HT-29 (cell line): ENCODE measurements around the gene MPZ. TPM values are rescaled to one million over a fixed set of nuclear protein-coding genes. Genes with fewer than 3 reads are reported as not detected.
A peak's percentile ranks its signal among the peaks of the same experiment; 100 is the strongest.
"Not testable (repeated sequence)": the region's sequence is repeated elsewhere in the genome, so short reads cannot be mapped to it uniquely, and the experiment has no call there.

Experiments
- DNase-seq: peaks from one replicate; pipeline ENCODE4 v3.0.0-alpha.2; 2015; ENCODE audit warnings: low spot score
- total RNA-seq: library from RNA; depleted of rRNA; stranded (reverse); fragments of >200 nt; shearing (Covaris generic); gene quantifications from 2 replicates; pipeline ENCODE4 v1.2.3, GENCODE V29; 2014; rRNA removed

The MPZ gene
- total RNA-seq: 0.16 and 0.41 TPM in 2 replicates

DNA sequence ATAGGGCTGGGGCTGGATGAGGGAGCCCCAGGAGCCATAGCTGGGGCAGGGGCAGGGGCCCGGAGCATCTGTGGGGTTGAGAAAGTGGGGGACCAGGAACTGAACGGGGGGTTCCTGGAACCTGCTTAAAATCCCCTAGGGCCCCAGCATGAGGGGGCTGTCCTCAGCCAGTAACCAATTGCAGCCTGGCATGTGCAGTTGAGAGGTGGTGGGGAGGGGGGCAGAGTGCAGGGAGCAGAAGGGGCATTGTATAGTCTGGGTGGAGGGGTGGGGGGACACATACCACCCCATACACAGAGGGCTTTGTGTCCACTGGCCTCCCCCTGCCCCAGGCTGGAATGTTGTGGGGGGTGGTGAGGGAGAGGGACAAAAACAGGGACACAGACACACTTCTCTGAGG is at the start of gene MPZ:
Gene MPZ, minus strand, starts transcription at position 101 of the 400 bp plus-strand sequence. Its CDS starts 63 bp downstream, at position 38.
- DNase-seq: no peak

DNA sequence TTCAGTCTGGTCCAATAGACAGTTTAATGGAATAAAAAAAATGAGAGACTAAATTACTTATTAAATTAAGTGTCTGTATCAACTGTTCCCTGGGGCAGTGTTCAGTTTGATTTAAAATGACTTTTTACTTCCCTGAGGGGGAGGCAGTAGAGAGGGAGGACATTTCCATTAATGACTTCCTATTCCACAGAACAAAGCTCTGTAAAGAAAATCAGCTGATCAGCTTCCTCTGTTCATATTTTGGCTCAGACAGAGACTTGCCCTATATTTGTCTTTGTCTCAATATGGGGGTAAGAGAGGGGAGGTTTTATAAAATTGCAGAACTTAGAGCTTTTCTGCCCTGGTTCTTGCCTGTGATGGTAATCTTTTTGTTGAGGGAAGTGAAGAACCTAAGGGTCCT is 49.5 kb upstream of the MPZ start:
- no peak for DNase-seq

DNA sequence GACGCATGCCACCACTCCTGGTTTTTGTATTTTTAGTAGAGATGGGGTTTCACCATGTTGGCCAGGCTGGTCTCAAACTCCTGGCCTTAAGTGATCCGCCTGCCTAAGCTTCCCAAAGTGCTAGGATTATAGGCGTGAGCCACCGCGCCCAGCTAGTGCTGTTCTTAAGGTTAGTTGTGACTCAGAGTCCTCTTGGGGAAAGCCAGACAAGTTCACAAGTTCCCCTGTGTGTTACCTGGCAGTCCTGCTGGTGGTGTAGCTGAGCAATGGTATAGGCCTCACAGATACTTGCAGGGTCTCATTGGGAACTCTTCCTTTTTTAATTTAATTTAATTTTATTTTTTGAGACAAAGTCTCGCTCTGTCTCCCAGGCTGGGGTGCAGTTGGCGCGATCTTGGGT is 47.3 kb upstream of the MPZ start:
- DNase-seq: no peak

DNA sequence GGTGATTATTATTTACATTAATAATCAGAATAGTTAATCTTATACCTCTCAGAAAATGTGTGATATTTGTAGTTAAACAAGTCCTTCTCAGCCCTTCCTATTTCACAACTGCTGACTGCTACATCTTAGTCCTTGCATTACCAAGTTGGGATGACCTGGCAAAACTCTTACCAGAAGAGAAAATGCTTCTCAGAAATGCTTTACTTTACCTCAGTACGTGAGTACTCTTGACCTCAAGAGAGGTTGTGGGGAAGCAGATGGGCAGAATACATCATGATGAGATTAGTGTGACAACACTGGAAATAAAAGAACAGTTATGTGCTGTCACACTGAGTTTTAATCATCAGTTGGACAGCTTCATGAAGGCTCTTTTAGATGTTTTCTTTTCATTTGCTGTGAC is 41.7 kb upstream of the MPZ start:
- no peak for DNase-seq

DNA sequence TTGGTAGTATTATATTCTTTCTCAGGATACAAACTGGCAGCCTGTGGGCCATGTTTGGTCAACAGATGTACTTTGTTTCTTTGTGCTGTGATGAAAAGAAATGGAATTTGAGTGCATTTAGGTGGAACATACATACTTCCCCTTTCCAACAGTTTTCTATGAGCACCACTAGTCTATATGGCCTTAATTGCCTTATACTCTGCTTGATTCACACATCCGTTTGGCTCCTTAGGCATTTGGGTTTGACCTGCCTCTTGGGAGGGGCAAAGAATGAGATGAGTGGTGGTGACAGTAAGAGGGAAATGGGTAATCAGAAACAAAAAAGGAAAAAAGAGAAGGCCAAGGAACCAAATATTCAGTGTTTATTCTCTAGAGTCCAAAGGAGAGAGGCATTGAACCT is 40.9 kb upstream of the MPZ start:
- DNase-seq: no peak

DNA sequence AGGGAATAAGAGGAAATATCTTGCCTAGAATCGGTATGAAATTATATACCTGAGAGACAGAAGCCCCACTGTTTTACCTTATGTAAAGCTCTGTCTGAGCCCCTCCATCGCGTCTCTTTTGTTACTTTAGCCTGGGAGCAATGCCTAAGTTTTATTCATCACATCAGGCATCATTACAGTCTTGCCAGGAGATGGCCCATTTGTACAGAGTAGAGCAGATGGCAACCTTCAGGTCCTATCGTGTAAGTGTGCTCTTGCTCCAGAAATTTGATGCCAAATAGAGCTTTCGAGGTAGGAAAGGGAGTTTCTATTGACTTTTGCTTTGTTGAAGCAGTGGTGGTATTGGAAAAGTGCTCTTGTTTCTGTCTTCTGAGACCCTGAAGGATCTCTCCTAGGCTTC is 33.1 kb upstream of the MPZ start:
- DNase-seq: no peak

DNA sequence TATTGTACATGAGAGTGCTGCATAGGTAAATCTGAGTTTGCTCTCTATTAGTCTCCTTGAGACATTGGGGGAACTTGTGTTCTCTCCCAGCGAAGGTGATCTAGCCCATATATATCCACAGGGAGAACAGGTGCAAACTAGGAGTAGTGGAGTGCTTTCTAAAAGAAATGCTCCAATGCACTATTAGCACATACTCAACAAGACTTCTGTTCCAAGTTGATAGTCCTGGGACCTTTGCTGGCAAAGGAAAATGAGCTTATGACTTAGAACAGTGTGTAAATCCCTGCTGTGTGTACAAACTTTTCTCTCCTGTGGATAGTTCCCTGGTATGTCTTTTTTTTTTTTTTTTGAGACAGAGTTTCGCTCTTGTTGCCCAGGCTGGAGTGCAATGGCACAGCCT is 32.4 kb upstream of the MPZ start:
- DNase-seq: no peak

DNA sequence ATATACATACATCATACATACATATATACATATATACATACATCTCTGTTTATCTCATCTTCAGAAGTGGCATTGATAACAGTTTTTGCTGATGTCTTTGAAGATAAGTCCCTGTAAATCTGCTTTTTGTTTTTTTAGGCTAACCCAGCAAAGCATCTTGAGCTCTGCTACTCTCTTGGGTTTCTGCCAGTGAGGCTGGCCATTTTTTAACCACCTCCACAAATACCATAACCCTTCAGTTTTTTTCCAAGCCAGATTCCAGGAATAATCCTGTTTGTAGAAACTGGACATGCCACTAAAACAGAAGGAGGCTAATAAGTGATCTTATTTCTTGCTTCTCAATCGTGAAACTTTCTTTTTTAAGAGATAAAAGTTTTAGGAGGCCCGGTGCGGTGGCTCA is 26.0 kb upstream of the MPZ start:
- DNase-seq: no peak

DNA sequence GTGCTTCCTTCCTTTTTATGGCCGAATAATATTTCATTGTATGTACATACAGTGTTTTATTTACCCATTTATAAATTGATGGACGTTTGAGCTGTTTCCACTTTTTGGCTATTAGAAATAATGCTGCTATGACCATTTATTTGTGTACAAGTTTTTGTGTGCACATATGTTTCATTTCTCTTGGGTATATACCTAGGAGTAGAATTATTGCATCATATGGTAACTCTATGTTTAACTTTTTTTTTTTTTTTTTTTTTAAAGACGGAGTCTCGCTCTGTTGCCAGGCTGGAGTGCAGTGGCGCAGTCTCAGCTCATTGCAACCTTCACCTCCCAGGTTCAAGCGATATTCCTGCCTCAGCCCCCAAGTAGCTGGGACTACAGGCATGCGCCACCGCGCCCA is 23.4 kb upstream of the MPZ start:
- DNase-seq: no peak

DNA sequence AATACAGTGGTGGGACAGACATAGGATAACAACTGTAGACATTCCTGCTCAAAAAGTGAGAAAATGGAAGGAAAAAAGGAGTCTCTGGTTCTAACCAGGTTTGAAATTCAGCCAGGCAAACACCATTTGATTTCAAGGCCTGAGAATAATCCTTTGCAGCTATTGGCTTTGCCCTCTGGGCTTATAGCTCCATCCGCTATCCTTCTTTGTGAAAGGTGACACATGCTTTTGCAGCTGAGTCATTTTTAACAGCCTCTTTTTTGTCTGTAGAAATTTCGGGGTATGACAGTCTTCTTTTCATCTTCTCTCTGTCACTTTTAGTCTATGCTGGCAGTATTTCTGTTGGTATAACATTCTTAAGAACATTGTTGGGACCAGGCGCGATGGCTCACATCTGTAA is 20.6 kb upstream of the MPZ start:
- no peak for DNase-seq

DNA sequence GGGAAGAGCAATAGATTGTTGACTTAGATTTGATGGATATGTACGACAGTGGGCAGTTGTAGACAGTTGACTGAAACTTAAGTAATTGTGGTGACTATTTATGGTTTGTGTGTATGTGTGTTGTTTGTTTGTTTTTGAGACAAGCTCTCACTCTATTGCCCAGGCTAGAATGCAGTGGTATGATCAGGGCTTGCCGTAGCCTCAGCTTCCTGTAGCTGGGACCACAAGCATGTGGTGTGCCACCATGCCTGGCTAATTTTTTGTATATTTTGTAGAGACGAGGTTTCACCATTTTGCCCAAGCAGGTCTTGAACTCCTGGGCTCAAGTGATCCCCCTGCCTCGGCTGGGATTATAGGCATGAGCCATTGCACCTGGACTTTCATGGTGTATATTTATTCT is 14.3 kb upstream of the MPZ start:
- DNase-seq: no peak

DNA sequence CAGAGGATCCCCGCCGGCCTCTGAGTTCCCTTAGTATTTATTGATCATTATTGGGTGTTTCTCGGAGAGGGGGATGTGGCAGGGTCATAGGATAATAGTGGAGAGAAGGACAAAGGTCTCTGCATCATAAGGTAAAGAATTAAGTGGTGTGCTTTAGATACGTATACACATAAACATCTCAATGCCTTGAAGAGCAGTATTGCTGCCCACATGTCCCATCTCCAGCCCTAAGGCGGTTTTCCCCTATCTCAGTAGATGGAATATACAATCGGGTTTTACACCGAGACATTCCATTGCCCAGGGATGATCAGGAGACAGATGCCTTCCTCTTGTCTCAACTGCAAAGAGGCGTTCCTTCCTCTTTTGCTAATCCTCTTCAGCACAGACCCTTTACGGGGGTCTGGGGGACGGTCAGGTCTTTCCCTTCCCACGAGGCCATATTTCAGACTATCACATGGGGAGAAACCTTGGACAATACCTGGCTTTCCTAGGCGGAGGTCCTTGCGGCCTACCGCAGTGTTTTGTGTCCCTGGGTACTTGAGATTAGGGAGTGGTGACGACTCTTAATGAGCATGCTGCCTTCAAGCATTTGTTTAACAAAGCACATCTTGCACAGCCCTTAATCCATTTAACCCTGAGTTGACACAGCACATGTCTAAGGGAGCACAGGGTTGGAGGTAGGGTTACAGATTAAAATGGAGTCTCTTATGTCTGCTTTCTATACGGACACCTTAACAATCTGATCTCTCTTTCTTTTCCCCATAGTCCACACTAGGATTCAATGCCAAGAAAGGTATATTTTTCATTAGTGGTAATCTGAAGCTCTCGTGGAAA is 6.3 kb upstream of the MPZ start:
- DNase-seq: not testable (repeated sequence)

DNA sequence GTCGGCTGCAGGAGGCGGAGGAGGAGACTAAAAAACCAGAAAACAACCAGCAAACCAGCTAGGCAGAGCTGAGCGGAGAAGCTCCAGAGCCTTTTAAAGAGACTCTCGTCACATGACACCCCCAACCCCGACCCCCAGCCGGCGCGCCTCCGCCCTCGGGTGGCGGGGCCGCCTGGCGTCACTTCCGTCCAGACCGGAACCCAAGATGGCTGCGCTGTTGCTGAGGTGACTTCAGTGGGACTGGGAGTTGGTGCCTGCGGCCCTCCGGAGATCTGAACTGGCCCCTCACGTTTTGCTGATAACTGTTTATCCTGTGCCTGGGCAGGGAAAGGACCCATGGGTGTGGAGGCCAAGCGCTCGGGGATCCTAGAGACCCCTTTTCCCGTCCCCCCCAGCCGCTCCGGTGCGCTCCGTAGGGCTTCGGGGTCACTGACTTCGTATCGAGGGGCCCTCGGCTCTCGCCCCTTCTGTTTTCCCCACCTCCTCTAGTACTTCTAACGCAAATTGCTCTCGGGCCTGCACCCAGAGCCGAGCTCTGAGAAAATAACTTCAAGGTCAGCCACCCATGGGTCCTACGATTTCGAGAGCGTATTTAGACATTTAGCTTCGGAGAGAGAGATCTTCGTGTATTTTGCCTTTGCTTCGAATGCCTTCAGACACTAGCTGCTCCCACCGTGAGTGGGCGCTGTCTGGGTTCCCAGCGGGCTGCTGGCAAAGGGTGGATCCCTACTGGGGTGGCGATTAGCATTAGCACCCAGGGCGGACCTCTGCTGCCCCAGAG is 4.6 kb upstream of the MPZ start, which contains the start of gene SDHC:
Gene SDHC, plus strand, starts transcription at position 181 of the 781 bp plus-strand sequence. Its CDS starts 25 bp downstream, at position 206.
- peak; percentile 86 for DNase-seq

DNA sequence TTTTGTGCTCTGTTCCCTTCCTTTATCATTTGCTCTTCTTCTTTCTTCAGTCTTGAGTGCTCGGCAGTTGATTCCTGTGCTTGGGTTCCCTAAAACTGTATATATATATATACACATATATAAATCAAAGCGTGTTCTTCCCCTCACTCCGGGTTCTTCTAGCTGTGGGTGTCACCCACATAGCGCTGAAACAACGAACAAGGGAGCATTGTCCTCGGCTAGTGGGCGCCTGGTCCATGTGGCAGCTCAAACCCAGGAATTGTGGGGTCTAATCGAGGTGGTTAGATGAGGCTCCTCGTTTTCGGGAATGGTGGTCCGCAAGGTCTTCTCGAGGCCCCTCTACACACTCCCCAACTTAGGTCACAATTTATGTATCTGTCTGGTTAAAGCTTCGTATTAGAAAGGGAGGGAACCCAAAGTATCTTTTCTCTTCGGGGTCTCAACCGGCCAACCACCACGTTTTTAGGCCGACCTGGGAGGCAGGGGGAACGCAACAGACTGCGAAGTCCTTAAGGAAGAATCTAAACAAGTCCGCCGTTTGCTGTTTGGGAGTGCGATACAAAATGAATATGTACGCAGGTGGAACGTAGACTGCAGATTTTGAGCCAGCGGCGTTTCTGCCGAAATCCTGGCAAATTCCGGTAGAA is 3.9 kb upstream of the MPZ start:
- DNase-seq: peak; percentile 34

DNA sequence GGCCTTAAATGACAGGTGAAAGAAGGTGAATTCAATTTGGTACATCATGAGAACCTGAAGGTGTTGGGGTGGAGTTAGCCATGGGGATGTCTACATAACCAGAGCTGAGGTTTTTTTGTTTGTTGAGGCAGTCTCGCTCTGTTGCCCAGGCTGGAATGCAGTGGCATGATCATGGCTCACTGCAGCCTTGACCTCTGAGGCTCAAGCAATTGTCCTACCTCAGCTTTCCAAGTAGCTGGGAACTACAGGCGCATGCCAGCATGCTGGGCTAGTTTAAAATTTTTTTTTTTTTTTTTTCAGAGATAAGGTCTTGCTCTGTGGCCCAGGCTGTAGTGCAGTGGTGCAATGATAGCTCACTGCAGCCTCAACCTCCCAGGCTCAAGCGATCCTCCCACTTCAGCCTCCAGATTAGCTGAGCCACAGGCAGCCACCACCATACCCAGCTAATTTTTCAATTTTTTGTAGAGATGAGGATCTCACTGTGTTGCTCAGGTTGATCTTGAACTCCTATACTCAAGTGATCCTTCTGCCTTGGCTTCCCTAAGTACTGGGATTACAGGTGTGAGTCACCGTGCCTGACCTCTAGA is 1.9 kb upstream of the MPZ start:
- no peak for DNase-seq

DNA sequence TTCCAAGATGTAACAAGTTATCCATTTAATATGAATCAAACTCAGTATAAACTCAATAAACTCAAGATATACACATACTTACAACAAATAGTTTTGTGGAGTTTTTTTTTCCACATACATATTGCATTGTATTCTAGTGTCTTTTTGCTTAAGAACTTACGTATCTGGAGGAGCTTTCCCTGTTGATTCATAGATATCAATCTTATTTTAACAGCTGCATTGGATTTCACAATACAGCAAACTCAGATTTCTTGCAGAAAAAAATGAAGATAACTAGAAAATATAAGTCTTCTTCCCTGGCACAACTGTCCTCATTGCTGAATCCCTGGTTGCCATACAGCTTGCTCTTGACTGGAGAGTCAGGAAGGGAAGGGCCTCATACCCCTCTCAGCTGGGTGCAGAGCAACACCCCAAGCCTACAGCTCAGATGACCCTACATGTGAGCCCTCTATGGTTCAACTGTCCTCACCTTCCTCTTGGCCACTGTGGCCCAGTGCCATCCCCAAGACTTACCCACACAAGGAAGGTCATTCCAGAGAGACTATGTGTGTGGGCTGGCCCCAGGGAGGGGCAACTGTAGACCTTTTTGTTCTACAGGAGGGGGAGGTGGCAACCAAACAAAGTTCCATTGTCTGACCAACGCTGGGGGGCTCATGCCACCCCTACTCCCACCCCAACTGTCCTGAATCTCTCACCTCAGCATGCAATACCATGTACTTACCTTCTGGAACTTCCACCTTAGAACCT is 1.7 kb downstream of the MPZ start:
- no peak for DNase-seq

DNA sequence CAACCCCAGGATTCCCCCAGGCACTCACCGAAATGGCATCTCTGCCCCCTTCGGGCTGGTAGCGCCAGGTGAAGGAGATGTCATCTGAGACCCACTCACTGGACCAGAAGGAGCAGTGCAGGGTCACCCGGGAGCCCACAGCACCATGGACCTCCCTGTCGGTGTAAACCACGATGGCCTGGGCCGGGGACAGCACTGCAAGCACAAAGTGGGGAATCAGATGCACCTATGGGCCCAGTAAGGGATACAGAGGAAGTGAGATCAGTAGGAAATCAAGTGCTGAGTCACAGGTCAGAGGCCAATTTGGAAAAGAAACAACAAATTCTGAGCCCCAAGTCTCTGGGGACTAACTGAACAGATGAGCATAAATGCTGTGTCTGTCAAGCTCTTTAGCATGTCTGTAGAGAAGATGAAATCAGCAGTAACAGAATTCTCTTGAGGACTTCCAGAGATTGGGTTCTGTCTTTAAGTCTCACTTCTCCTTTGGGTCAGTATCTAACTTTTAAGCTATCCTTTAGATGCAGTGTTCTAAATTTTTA is 2.5 kb downstream of the MPZ start:
- DNase-seq: no peak

DNA sequence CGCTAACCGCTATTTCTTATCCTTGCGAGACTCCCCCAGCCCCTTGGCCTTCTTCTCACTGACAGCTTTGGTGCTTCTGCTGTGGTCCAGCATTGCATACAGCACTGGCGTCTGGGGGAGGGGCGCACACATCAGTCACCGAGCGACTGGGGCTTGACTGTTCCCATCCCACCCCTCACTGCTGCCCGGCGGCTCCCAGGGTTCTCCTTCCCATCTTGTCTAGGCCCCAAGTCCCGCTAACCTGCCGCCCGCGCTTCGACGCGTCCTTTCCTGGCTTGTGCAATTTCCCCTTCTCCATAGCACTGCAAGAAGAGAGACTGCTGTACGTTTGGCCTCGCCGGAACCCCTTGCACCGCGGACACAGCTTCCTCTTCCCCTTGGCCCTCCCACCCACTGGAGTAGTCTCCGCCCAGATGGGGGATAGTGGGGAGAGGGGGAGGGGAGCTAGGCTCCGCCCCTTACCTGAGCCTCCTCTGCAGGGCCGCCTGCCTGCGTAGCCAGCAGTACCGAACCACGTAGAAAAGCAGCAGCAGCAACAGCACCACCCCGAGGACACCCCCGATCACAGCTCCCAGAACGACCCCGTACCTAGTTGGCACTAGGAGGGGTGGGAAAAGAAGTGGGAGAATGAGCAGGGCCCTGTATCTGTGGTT is 3.8 kb downstream of the MPZ start:
- peak; percentile 22 for DNase-seq

DNA sequence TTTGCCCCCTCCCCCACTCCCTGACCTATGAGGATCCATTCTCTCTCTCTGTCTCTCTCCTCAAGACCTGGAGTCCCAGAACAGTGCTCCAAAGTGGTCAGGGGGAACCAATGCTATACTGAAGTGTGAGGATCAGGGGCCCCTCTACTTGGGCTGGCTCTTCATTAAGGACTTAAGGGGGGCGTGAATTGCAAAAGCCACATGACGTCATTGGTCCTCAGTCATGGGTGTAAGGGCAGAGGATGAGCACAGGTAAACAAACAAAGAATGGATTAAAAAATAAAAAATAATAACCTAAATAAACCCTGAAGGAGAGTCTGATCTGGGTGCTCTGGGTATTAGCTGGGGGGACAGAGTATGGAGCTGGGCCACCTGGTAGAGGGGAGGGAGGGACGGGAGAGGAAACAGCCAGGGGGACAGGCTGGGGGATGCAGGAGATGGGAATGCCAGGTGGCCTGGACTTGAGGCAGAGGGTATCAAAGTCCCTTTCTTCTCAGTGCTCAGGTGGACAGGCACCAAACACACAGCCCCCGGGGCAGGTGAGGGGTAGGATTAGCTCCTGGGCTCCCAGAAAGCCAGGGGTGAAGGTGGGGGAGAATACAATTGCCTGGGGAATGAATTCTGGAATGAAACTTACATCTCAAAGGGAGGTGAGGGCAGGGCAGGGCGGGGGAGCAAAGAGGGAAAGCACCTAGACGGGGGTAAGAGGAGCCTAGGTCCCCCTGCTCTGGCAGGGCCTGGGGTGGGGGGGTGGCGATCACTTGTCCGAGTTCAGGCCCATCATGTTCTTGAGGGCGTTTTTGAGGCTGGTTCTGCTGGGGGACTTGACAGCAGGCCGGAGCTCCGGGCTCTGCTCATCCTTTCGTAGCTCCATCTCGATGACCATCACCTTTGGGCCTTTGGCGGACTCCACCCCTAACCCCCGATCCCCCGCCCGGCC is 4.6 kb downstream of the MPZ start:
- no peak for DNase-seq
